HG02763 (cell line): ENCODE results near the gene AQP4.

Experiments
- ATAC-seq: cut with Tn5 transposase; IDR thresholded peaks from one replicate; pipeline ENCODE4 v1.9.1; 2021; ENCODE audit warnings: mild to moderate bottlenecking, moderate library complexity; ENCODE audit not compliant: unreplicated experiment

The AQP4 gene

GRCh38 chr18:26865557-26865956, at the start of gene AQP4:
AQP4 (minus strand) TSS chr18:26865707; CDS start chr18:26865689, 18 bp downstream.
- no peak for ATAC-seq

- ATAC-seq: no peak
Observed at GRCh38 chr18:26911840-26912239, 46.3 kb upstream of the AQP4 start.

- no peak for ATAC-seq
Observed at GRCh38 chr18:26909599-26910290, 44.2 kb upstream of the AQP4 start.

- no peak for ATAC-seq
Observed at GRCh38 chr18:26908906-26909305, 43.4 kb upstream of the AQP4 start.

GRCh38 chr18:26902291-26902690, 36.8 kb upstream of the AQP4 start:
- no peak for ATAC-seq

GRCh38 chr18:26901020-26901419, 35.5 kb upstream of the AQP4 start:
- ATAC-seq: no peak

GRCh38 chr18:26894426-26894825, 28.9 kb upstream of the AQP4 start:
- ATAC-seq: no peak

- ATAC-seq: no peak
Observed at GRCh38 chr18:26893996-26894395, 28.5 kb upstream of the AQP4 start.

GRCh38 chr18:26888259-26888658, 22.8 kb upstream of the AQP4 start:
- no peak for ATAC-seq

- ATAC-seq: no peak
Observed at GRCh38 chr18:26875040-26875654, 9.6 kb upstream of the AQP4 start.

- no peak for ATAC-seq
Observed at GRCh38 chr18:26874283-26874682, 8.8 kb upstream of the AQP4 start.

GRCh38 chr18:26869640-26870039, 4.1 kb upstream of the AQP4 start:
- ATAC-seq: no peak

- ATAC-seq: no peak
Observed at GRCh38 chr18:26868968-26869586, 3.6 kb upstream of the AQP4 start.

GRCh38 chr18:26867471-26867870, 2.0 kb upstream of the AQP4 start:
- no peak for ATAC-seq

- no peak for ATAC-seq
Observed at GRCh38 chr18:26864658-26865057, 849 bp downstream of the AQP4 start.

- no peak for ATAC-seq
Observed at GRCh38 chr18:26863921-26864497, 1.5 kb downstream of the AQP4 start.

GRCh38 chr18:26863122-26863879, 2.2 kb downstream of the AQP4 start:
- no peak for ATAC-seq

- ATAC-seq: no peak
Observed at GRCh38 chr18:26862084-26862483, 3.4 kb downstream of the AQP4 start.

- ATAC-seq: no peak
Observed at GRCh38 chr18:26854292-26854881, 11.1 kb downstream of the AQP4 start.

GRCh38 chr18:26853401-26853800, 12.1 kb downstream of the AQP4 start:
- ATAC-seq: no peak

- ATAC-seq: no peak
Observed at GRCh38 chr18:26843760-26844159, 21.7 kb downstream of the AQP4 start.
